ENCODE measurements around the gene FCHSD1. TPM values are rescaled to one million over a fixed set of nuclear protein-coding genes. Genes with fewer than 3 reads are reported as not detected.

FCHSD1 gene
- total RNA-seq, 2 experiments from 2014 or later = 31.9 to 55.3 TPM

GRCh38 chr5:141609044-141609443, 42.2 kb downstream of the FCHSD1 start:
- peaks cover 51% of the 10 kb centered on the region for H3K4me1 ChIP-seq (ENCODE audit: insufficient read depth, low read length, poor library complexity, severe bottlenecking)
- no peak overlapping the region for H3K4me2 ChIP-seq (ENCODE audit: low read length)
- H4K20me1 ChIP-seq (ENCODE audit: insufficient read depth, low read length) = peaks cover 25% of the 10 kb centered on the region
- intact Hi-C loops (cut with micrococcal nuclease; ENCODE audit: unreplicated experiment) = no loop called here
- no peaks in the 10 kb centered on the region for H3K9me3 ChIP-seq (ENCODE audit: low read length)
- no peak overlapping the region for H3K27ac ChIP-seq (ENCODE audit: low read depth, low read length, poor library complexity, severe bottlenecking)
- H3K4me3 ChIP-seq (ENCODE audit: low read depth, low read length, poor library complexity, severe bottlenecking) = no peak overlapping the region
- H3K36me3 ChIP-seq (ENCODE audit: insufficient read depth, low read length) = peaks cover 32% of the 10 kb centered on the region
- BruUV-seq (replicated peaks) = no TSS peak
- TF ChIP-seq CTCF (conservative IDR thresholded peaks at IDR 0.05; ENCODE audit: low read length) = no peak
- TF ChIP-seq EZH2phosphoT487 (IDR thresholded peaks at IDR 0.05; ENCODE audit: borderline replicate concordance, low read depth, low read length) = no peak
- no peak for DNase-seq (ENCODE audit: low spot score)
- CTCF ChIA-PET (ENCODE audit: unreplicated experiment) = no interaction called here
- H3K9me2 ChIP-seq (ENCODE audit: insufficient read depth, low read length) = no peaks in the 10 kb centered on the region
- H2AFZ ChIP-seq (ENCODE audit: low read length) = no peak overlapping the region
- POLR2A ChIA-PET = interaction anchor here (0.6 to 5.5 kb wide), 8 partner anchors 9 to 1123 kb away, joined by 3 to 43 read pairs (median 6); partner anchors contain the start of genes DIAPH1, HDAC3 and RELL2
- H3K79me2 ChIP-seq (ENCODE audit: insufficient read depth, low read depth, low read length) = peaks cover 93% of the 10 kb centered on the region

GRCh38 chr5:141608557-141608956, 42.7 kb downstream of the FCHSD1 start:
- no peak overlapping the region for H2AFZ ChIP-seq (ENCODE audit: low read length)
- no peaks in the 10 kb centered on the region for H3K9me3 ChIP-seq (ENCODE audit: low read length)
- no peak overlapping the region for H3K27ac ChIP-seq (ENCODE audit: low read depth, low read length, poor library complexity, severe bottlenecking)
- H3K4me2 ChIP-seq (ENCODE audit: low read length) = no peak overlapping the region
- peaks cover 51% of the 10 kb centered on the region for H3K4me1 ChIP-seq (ENCODE audit: insufficient read depth, low read length, poor library complexity, severe bottlenecking)
- DNase-seq (ENCODE audit: low spot score) = no peak
- TF ChIP-seq CTCF (conservative IDR thresholded peaks at IDR 0.05; ENCODE audit: low read length) = no peak
- no peak for TF ChIP-seq EZH2phosphoT487 (IDR thresholded peaks at IDR 0.05; ENCODE audit: borderline replicate concordance, low read depth, low read length)
- BruUV-seq (replicated peaks) = no TSS peak
- peaks cover 32% of the 10 kb centered on the region for H3K36me3 ChIP-seq (ENCODE audit: insufficient read depth, low read length)
- CTCF ChIA-PET (ENCODE audit: unreplicated experiment) = no interaction called here
- peaks cover 28% of the 10 kb centered on the region for H4K20me1 ChIP-seq (ENCODE audit: insufficient read depth, low read length)
- peaks cover 93% of the 10 kb centered on the region for H3K79me2 ChIP-seq (ENCODE audit: insufficient read depth, low read depth, low read length)
- POLR2A ChIA-PET = interaction anchor here (0.6 to 5.5 kb wide), 8 partner anchors 10 to 1123 kb away, joined by 3 to 43 read pairs (median 6); partner anchors contain the start of genes DIAPH1, HDAC3 and RELL2
- no peak overlapping the region for H3K4me3 ChIP-seq (ENCODE audit: low read depth, low read length, poor library complexity, severe bottlenecking)
- intact Hi-C loops (cut with micrococcal nuclease; ENCODE audit: unreplicated experiment) = no loop called here
- H3K9me2 ChIP-seq (ENCODE audit: insufficient read depth, low read length) = no peaks in the 10 kb centered on the region

DNA sequence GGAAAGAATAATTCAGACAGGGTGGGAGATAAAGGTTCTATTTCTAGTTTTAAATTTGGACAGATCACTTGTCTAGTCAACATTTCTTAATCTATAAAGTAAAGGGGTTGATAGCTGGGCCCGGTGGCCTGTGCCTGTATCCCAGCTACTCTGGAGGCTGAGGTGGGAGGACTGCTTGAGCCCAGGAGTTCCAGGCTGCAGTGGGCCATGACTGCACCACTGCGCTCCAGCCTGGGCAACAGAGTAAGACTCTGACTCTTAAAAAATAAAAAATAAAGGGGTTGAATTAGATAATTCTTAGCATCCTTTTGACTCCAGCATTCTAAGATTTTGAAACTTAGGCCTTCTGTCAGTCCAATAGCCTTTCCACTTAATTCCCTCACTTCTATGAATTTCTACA, 43.2 kb downstream of the FCHSD1 start:
- no peaks in the 10 kb centered on the region for H3K9me3 ChIP-seq (ENCODE audit: low read length)
- intact Hi-C loops (cut with micrococcal nuclease; ENCODE audit: unreplicated experiment) = no loop called here
- no peak overlapping the region for H3K4me3 ChIP-seq (ENCODE audit: low read depth, low read length, poor library complexity, severe bottlenecking)
- H3K79me2 ChIP-seq (ENCODE audit: insufficient read depth, low read depth, low read length) = peaks cover 93% of the 10 kb centered on the region
- H2AFZ ChIP-seq (ENCODE audit: low read length) = no peak overlapping the region
- peaks cover 24% of the 10 kb centered on the region for H4K20me1 ChIP-seq (ENCODE audit: insufficient read depth, low read length)
- CTCF ChIA-PET (ENCODE audit: unreplicated experiment) = no interaction called here
- POLR2A ChIA-PET = interaction anchor here (0.7 to 5.5 kb wide), 5 partner anchors 10 to 875 kb away, joined by 3 to 43 read pairs (median 7); partner anchors contain the start of genes DIAPH1, HDAC3 and RELL2
- no peak for DNase-seq (ENCODE audit: low spot score)
- TF ChIP-seq CTCF (conservative IDR thresholded peaks at IDR 0.05; ENCODE audit: low read length) = no peak
- H3K4me2 ChIP-seq (ENCODE audit: low read length) = no peak overlapping the region
- no peak overlapping the region for H3K27ac ChIP-seq (ENCODE audit: low read depth, low read length, poor library complexity, severe bottlenecking)
- BruUV-seq (replicated peaks) = no TSS peak
- peaks cover 47% of the 10 kb centered on the region for H3K4me1 ChIP-seq (ENCODE audit: insufficient read depth, low read length, poor library complexity, severe bottlenecking)
- H3K9me2 ChIP-seq (ENCODE audit: insufficient read depth, low read length) = no peaks in the 10 kb centered on the region
- peaks cover 33% of the 10 kb centered on the region for H3K36me3 ChIP-seq (ENCODE audit: insufficient read depth, low read length)

Measured in OCI-LY7 (cell line).